Right atrium auricular region (tissue), 2 donors: ENCODE data around the gene HNRNPD. TPM values are rescaled to one million over a fixed set of nuclear protein-coding genes. Genes with fewer than 3 reads are reported as not detected.
"Not testable (repeated sequence)": the region's sequence is repeated elsewhere in the genome, so short reads cannot be mapped to it uniquely, and the experiment has no call there.

Source experiments
- DNase-seq: peaks from one replicate; pipeline ENCODE4 v3.0.0-alpha.2; 2019; ENCODE audit warnings: low spot score
- H3K27ac ChIP-seq, 2 donors: fragments of 200-600 bp; sonication (generic); 1 replicate in 1 of 2; 2 replicates in 1 of 2; pipeline ENCODE4 v1.5.1; 2016 to 2019
- H3K27me3 ChIP-seq, 2 donors: fragments of 200-600 bp; sonication (generic); one replicate each; pipeline versions ENCODE4 v1.5.1 to v1.6.0; 2017 to 2019
- H3K36me3 ChIP-seq: fragments of 200-600 bp; sonication (generic); one replicate; pipeline ENCODE4 v1.5.1; 2016
- H3K4me1 ChIP-seq, 2 donors: fragments of 200-600 bp; sonication (generic); one replicate each; pipeline versions ENCODE4 v1.5.1 to v1.6.0; 2017 to 2019
- H3K4me3 ChIP-seq, 2 donors: fragments of 200-600 bp; sonication (generic); 1 replicate in 1 of 2; 2 replicates in 1 of 2; pipeline ENCODE4 v1.5.1; 2017 to 2019; ENCODE audit warnings: mild to moderate bottlenecking in 1 of 2, moderate library complexity in 1 of 2
- H3K9me3 ChIP-seq, 2 donors: fragments of 200-600 bp; sonication (generic); one replicate each; pipeline ENCODE4 v1.5.1; 2019
- CTCF ChIP-seq, 2 donors: fragments of 200-600 bp; sonication (generic); IDR thresholded peaks; one replicate each; pipeline ENCODE4 v1.5.1; 2019; ENCODE audit warnings: antibody characterized with exemption in 2 of 2
- total RNA-seq, 2 donors: library from RNA; depleted of rRNA; stranded (reverse); fragments of >200 nt; gene quantifications; one replicate each; pipeline ENCODE4 v1.1.0, GENCODE V29; 2016

HNRNPD gene
- total RNA-seq, 2 donors from 2014 or later, result 45.7 to 48.7 TPM

GRCh38 chr4:82403725-82404124 lies 29.9 kb upstream of the HNRNPD start:
- Histone ChIP-seq H3K4me1 (no peaks in the 10 kb centered on the region), H3K27ac (no peak overlapping the region), H3K9me3 (no peaks in the 10 kb centered on the region), H3K4me3 (no peak overlapping the region), H3K36me3 (no peaks in the 10 kb centered on the region), H3K27me3 (no peaks in the 10 kb centered on the region)
- no peak for TF ChIP-seq CTCF (IDR thresholded peaks at IDR 0.05)
- no peak for DNase-seq

GRCh38 chr4:82402196-82402775 lies 28.5 kb upstream of the HNRNPD start:
- no peaks in the 10 kb centered on the region for H3K9me3 ChIP-seq
- no peaks in the 10 kb centered on the region for H3K36me3 ChIP-seq
- no peak for TF ChIP-seq CTCF (IDR thresholded peaks at IDR 0.05)
- no peaks in the 10 kb centered on the region for H3K4me1 ChIP-seq
- DNase-seq, result no peak
- no peak overlapping the region for H3K4me3 ChIP-seq
- H3K27ac ChIP-seq, result no peak overlapping the region
- no peaks in the 10 kb centered on the region for H3K27me3 ChIP-seq

GRCh38 chr4:82401600-82401999 lies 27.8 kb upstream of the HNRNPD start:
- no peaks in the 10 kb centered on the region for H3K27me3 ChIP-seq
- no peaks in the 10 kb centered on the region for H3K9me3 ChIP-seq
- H3K4me1 ChIP-seq, result no peaks in the 10 kb centered on the region
- DNase-seq, result no peak
- no peak overlapping the region for H3K4me3 ChIP-seq
- no peaks in the 10 kb centered on the region for H3K36me3 ChIP-seq
- TF ChIP-seq CTCF (IDR thresholded peaks at IDR 0.05), result no peak
- H3K27ac ChIP-seq, result no peak overlapping the region

GRCh38 chr4:82398263-82398662 lies 24.5 kb upstream of the HNRNPD start:
- no peaks in the 10 kb centered on the region for H3K9me3 ChIP-seq
- DNase-seq, result no peak

GRCh38 chr4:82397527-82397926 lies 23.7 kb upstream of the HNRNPD start:
- no peaks in the 10 kb centered on the region for H3K27me3 ChIP-seq
- H3K4me3 ChIP-seq, result no peak overlapping the region
- TF ChIP-seq CTCF (IDR thresholded peaks at IDR 0.05), result no peak
- H3K27ac ChIP-seq, result no peak overlapping the region
- no peaks in the 10 kb centered on the region for H3K4me1 ChIP-seq
- no peak for DNase-seq
- no peaks in the 10 kb centered on the region for H3K9me3 ChIP-seq
- no peaks in the 10 kb centered on the region for H3K36me3 ChIP-seq

More at GRCh38 chr4:82398263-82398662, 24.5 kb upstream of the HNRNPD start:
- H3K36me3 ChIP-seq, result no peaks in the 10 kb centered on the region
- no peaks in the 10 kb centered on the region for H3K4me1 ChIP-seq
- no peaks in the 10 kb centered on the region for H3K27me3 ChIP-seq
- H3K27ac ChIP-seq, result no peak overlapping the region
- no peak for TF ChIP-seq CTCF (IDR thresholded peaks at IDR 0.05)
- H3K4me3 ChIP-seq, result no peak overlapping the region

- no peaks in the 10 kb centered on the region for H3K27me3 ChIP-seq
- no peak for DNase-seq
- H3K27ac ChIP-seq, result no peak overlapping the region
- H3K9me3 ChIP-seq, result no peaks in the 10 kb centered on the region
- H3K4me1 ChIP-seq, result no peaks in the 10 kb centered on the region
- H3K36me3 ChIP-seq, result no peaks in the 10 kb centered on the region
- no peak for TF ChIP-seq CTCF (IDR thresholded peaks at IDR 0.05)
- H3K4me3 ChIP-seq, result no peak overlapping the region
Measured at GRCh38 chr4:82394896-82395295, 21.1 kb upstream of the HNRNPD start.

GRCh38 chr4:82390061-82390460 lies 16.3 kb upstream of the HNRNPD start:
- H3K27ac ChIP-seq, H3K36me3 ChIP-seq, H3K27me3 ChIP-seq, DNase-seq, H3K4me3 ChIP-seq, H3K9me3 ChIP-seq, H3K4me1 ChIP-seq: not testable (repeated sequence)
